Breast epithelium (tissue), 4 donors: Measurements from ENCODE around the gene ENO1. TPM values are rescaled to one million over a fixed set of nuclear protein-coding genes. Genes with fewer than 3 reads are reported as not detected.
A peak's percentile ranks its signal among the peaks of the same experiment; 100 is the strongest.

Source experiments
- DNase-seq, 2 donors: peaks; one replicate each; pipeline ENCODE4 v3.0.0-alpha.2; 2019; ENCODE audit warnings: low spot score in 2 of 2
- H3K27ac ChIP-seq, 2 donors: fragments of 200-600 bp; sonication (generic) in 1 of 2; one replicate each; pipeline ENCODE4 v1.5.1; 2016 to 2019; ENCODE audit warnings: mild to moderate bottlenecking in 1 of 2
- H3K27me3 ChIP-seq, 2 donors: fragments of 200-600 bp; sonication (generic) in 1 of 2; one replicate each; pipeline versions ENCODE4 v1.5.1 to v1.6.0; 2017 to 2019; ENCODE audit warnings: control low read depth in 1 of 2, mild to moderate bottlenecking in 1 of 2
- H3K36me3 ChIP-seq: fragments of 200-600 bp; one replicate; pipeline ENCODE4 v1.5.1; 2019
- H3K4me1 ChIP-seq, 2 donors: fragments of 200-600 bp; sonication (generic); one replicate each; pipeline ENCODE4 v1.5.1; 2016 to 2019; ENCODE audit warnings: control low read depth in 1 of 2
- H3K4me3 ChIP-seq, 3 donors: fragments of 200-600 bp; sonication (generic); 1 replicate in 2 of 3; 2 replicates in 1 of 3; pipeline ENCODE4 v1.5.1; 2016 to 2019; ENCODE audit warnings: mild to moderate bottlenecking in 3 of 3, moderate library complexity in 2 of 3
- H3K9me3 ChIP-seq, 2 donors: fragments of 200-600 bp; sonication (generic) in 1 of 2; one replicate each; pipeline ENCODE4 v1.5.1; 2016 to 2019; ENCODE audit warnings: control low read depth in 1 of 2
- CTCF ChIP-seq, 3 donors: fragments of 450-650 bp; IDR thresholded peaks; one replicate each; pipeline ENCODE4 v1.5.1; 2016 to 2017; ENCODE audit warnings: antibody characterized with exemption in 3 of 3, mild to moderate bottlenecking in 3 of 3, moderate library complexity in 3 of 3
- POLR2A ChIP-seq: fragments of 450-650 bp; IDR thresholded peaks from one replicate; pipeline ENCODE4 v1.6.1; 2016; ENCODE audit warnings: antibody characterized with exemption, mild to moderate bottlenecking, moderate library complexity
- POLR2AphosphoS5 ChIP-seq, 3 donors: sonication (generic); formaldehyde crosslinking; IDR thresholded peaks; one replicate each; pipeline ENCODE4 v1.6.1; 2017; ENCODE audit warnings: antibody characterized with exemption in 3 of 3
- intact Hi-C: fragments of 100-400 bp; cut with DNase I; formaldehyde crosslinking; loops from one replicate; pipeline ENCODE4 v1.15.1; 2023; ENCODE audit warnings: low total_unique reads
- total RNA-seq, 3 donors: library from RNA; depleted of rRNA; stranded (reverse); fragments of >200 nt; gene quantifications; one replicate each; pipeline ENCODE4 v1.1.0, GENCODE V29; 2016

The ENO1 gene
- total RNA-seq, 3 donors from 2014 or later, result 400 to 717 (median 589) TPM

- DNase-seq, result no peak
- H3K9me3 ChIP-seq, result no peaks in the 10 kb centered on the region
- H3K27me3 ChIP-seq, result no peaks in the 10 kb centered on the region
- H3K4me3 ChIP-seq, result no peak overlapping the region
- no peaks in the 10 kb centered on the region for H3K4me1 ChIP-seq
- TF ChIP-seq CTCF (IDR thresholded peaks at IDR 0.05) (no peak), POLR2AphosphoS5 (IDR thresholded peaks at IDR 0.05) (no peak), POLR2A (no peak)
- no peak overlapping the region for H3K27ac ChIP-seq
- intact Hi-C loops, result no loop called here
- H3K36me3 ChIP-seq, result peaks cover 6% of the 10 kb centered on the region
These were observed 21.6 kb downstream of the ENO1 start for GRCh38 chr1:8856689-8857412.

DNA sequence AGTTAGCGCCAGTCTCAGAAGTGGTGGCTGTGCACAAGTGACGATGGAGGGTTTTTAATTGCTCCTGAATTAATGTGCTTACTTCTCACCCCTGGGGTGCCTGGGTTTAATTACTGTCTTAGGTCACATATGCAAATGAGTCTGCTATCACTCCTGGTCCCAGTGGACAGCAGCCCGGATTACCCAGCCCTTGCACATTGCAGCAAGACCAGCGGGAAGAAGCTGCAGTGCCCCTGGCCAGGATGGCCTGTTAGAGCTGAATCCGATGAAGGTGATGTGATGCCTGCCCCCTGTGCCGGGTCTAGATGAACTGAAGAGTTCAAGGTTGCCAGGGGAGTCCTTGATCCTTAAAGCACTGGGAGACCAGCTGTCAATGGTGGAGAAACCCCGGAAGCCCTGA, 24.2 kb downstream of the ENO1 start:
- H3K4me3 ChIP-seq, result no peak overlapping the region
- intact Hi-C loops, result no loop called here
- no peaks in the 10 kb centered on the region for H3K36me3 ChIP-seq
- DNase-seq, result no peak
- no peak overlapping the region for H3K27ac ChIP-seq
- H3K4me1 ChIP-seq, result no peaks in the 10 kb centered on the region
- TF ChIP-seq CTCF (IDR thresholded peaks at IDR 0.05) (no peak), POLR2AphosphoS5 (IDR thresholded peaks at IDR 0.05) (no peak), POLR2A (no peak)
- H3K9me3 ChIP-seq, result no peaks in the 10 kb centered on the region
- H3K27me3 ChIP-seq, result no peaks in the 10 kb centered on the region

- Histone ChIP-seq H3K4me1 (peaks cover 3 to 7% of the 10 kb centered on the region in 2 donors), H3K36me3 (no peaks in the 10 kb centered on the region), H3K27me3 (no peaks in the 10 kb centered on the region), H3K4me3 (no peak overlapping the region), H3K9me3 (no peaks in the 10 kb centered on the region), H3K27ac (no peak overlapping the region)
- no peak for DNase-seq
- intact Hi-C loops, result no loop called here
- no peak for TF ChIP-seq POLR2AphosphoS5 (IDR thresholded peaks at IDR 0.05)
These were observed 27.4 kb downstream of the ENO1 start for GRCh38 chr1:8851060-8851459.

GRCh38 chr1:8848663-8849386, 29.7 kb downstream of the ENO1 start:
- H3K4me3 ChIP-seq, result no peak overlapping the region
- intact Hi-C loops, result no loop called here
- DNase-seq, result peak; percentile 93 to 94
- no peaks in the 10 kb centered on the region for H3K36me3 ChIP-seq
- H3K27ac ChIP-seq, result peak overlapping the region; percentile 75 to 78
- no peaks in the 10 kb centered on the region for H3K27me3 ChIP-seq
- H3K4me1 ChIP-seq, result peaks cover 3 to 7% of the 10 kb centered on the region in 2 donors
- TF ChIP-seq POLR2AphosphoS5 (IDR thresholded peaks at IDR 0.05), result peak; percentile 35 to 68 (median 53)
- TF ChIP-seq CTCF (IDR thresholded peaks at IDR 0.05), result peak; percentile 63 to 93 (median 84)
- no peak for TF ChIP-seq POLR2A
- H3K9me3 ChIP-seq, result no peaks in the 10 kb centered on the region

- H3K4me3 ChIP-seq, result no peak overlapping the region
- H3K9me3 ChIP-seq, result no peaks in the 10 kb centered on the region
- no peak for TF ChIP-seq CTCF (IDR thresholded peaks at IDR 0.05)
- no peak for TF ChIP-seq POLR2A
- no peak for TF ChIP-seq POLR2AphosphoS5 (IDR thresholded peaks at IDR 0.05)
- no peaks in the 10 kb centered on the region for H3K27me3 ChIP-seq
- peak in 1 of 2 donors; percentile 37 for DNase-seq
- no peaks in the 10 kb centered on the region for H3K36me3 ChIP-seq
- H3K4me1 ChIP-seq, result peaks cover 3 to 7% of the 10 kb centered on the region in 2 donors
- intact Hi-C loops, result no loop called here
- H3K27ac ChIP-seq, result peak overlapping the region; percentile 75 to 78
These were observed 30.5 kb downstream of the ENO1 start for GRCh38 chr1:8847990-8848389.
